HCT116 (cell line): ENCODE results near the gene OR11H6. TPM values are rescaled to one million over a fixed set of nuclear protein-coding genes. Genes with fewer than 3 reads are reported as not detected.

Source experiments
- ATAC-seq: fragments of 200-7000 bp; cut with Tn5 transposase; 2 replicates; pipeline ENCODE4 v1.9.1; 2020; ENCODE audit warnings: mild to moderate bottlenecking, moderate library complexity
- BruUV-seq: library from RNA; stranded (reverse); fragments of 400-500 nt; replicated peaks from 2 replicates; lab custom pipeline; 2021; lab: Mats Ljungman, UMichigan
- CTCF ChIA-PET: fragments of 300-600 bp; sonication (Branson Sonifier 250); formaldehyde crosslinking; loops from one replicate; lab custom pipeline; 2021; ENCODE audit warnings: antibody characterized with exemption; lab: Charles Lee
- POLR2A ChIA-PET: fragments of 300-600, 350-600 bp; sonication (Branson Sonifier 250); formaldehyde crosslinking; loops from one replicate; lab custom pipeline; 2021; ENCODE audit warnings: antibody characterized with exemption; lab: Charles Lee
- RAD21 ChIA-PET, 2 experiments: fragments of 300-600 bp; sonication (Branson Sonifier 250); formaldehyde crosslinking; loops; one replicate each; lab custom pipeline; 2023; ENCODE audit warnings: low total read pairs in 2 of 2; ENCODE audit not compliant: uncharacterized antibody in 2 of 2, unreplicated experiment in 2 of 2, low non-redundant PET in 1 of 2; lab: Charles Lee
- DNase-seq: peaks from one replicate; pipeline ENCODE4 v3.0.0-alpha.2; 2010; ENCODE audit warnings: low read depth, low spot score
- H2AFZ ChIP-seq: fragments of 200-600 bp; shearing (Covaris generic), sonication (generic); 2 replicates; pipeline ENCODE4 v1.6.1; 2017; ENCODE audit warnings: low read depth, mixed run types, mixed read lengths, antibody characterized with exemption, low read length; ENCODE audit not compliant: poor library complexity, severe bottlenecking
- H3K27ac ChIP-seq: 2 replicates; pipeline ENCODE4 v1.5.1; 2012; ENCODE audit warnings: low read depth, low read length
- H3K27me3 ChIP-seq: fragments of 200-600 bp; sonication (generic); 2 replicates; pipeline ENCODE4 v1.6.1; 2016; ENCODE audit warnings: mixed run types, low read length, mixed read lengths; ENCODE audit not compliant: insufficient read depth
- H3K36me3 ChIP-seq, 2 experiments: fragments of 200-500 bp in 1 of 2; fragments of 200-600 bp in 1 of 2; sonication (Bioruptor generic) in 1 of 2; sonication (generic) in 1 of 2; 2 replicates each; pipeline versions ENCODE4 v1.5.1 to v1.6.1; 2014 to 2016; ENCODE audit warnings: low read length in 2 of 2, inconsistent platforms in 1 of 2, mixed read lengths in 1 of 2, mixed run types in 1 of 2; ENCODE audit not compliant: insufficient read depth in 2 of 2, control insufficient read depth in 1 of 2
- H3K4me1 ChIP-seq, 2 experiments: fragments of 200-600 bp in 1 of 2; sonication (generic) in 1 of 2; 2 replicates each; pipeline versions ENCODE4 v1.5.1 to v1.6.1; 2012 to 2017; ENCODE audit warnings: low read length in 2 of 2, inconsistent platforms in 1 of 2, mild to moderate bottlenecking in 1 of 2, mixed read lengths in 1 of 2, mixed run types in 1 of 2, moderate library complexity in 1 of 2; ENCODE audit not compliant: insufficient read depth in 2 of 2, control insufficient read depth in 1 of 2
- H3K4me2 ChIP-seq: fragments of 200-600 bp; sonication (generic); 2 replicates; pipeline ENCODE4 v1.6.1; 2017; ENCODE audit warnings: mixed run types, low read length, mixed read lengths
- H3K4me3 ChIP-seq, 2 experiments: fragments of 200-600 bp in 1 of 2; sonication (generic) in 1 of 2; replicated peaks in 1 of 2; 2 replicates each; pipeline ENCODE4 v1.5.1; 2011 to 2016; ENCODE audit warnings: low read length in 2 of 2, control low read depth in 1 of 2, low read depth in 1 of 2, mild to moderate bottlenecking in 1 of 2, mixed read lengths in 1 of 2, mixed run types in 1 of 2
- H3K79me2 ChIP-seq: fragments of 200-600 bp; sonication (generic); 2 replicates; pipeline ENCODE4 v1.6.1; 2017; ENCODE audit warnings: mild to moderate bottlenecking, mixed run types, low read length, moderate library complexity, mixed read lengths; ENCODE audit not compliant: insufficient read depth
- H3K9ac ChIP-seq: fragments of 200-600 bp; sonication (generic); 2 replicates; pipeline ENCODE4 v1.6.1; 2016; ENCODE audit warnings: low read length, mixed read lengths
- H3K9me2 ChIP-seq: fragments of 200-600 bp; sonication (generic), shearing (Covaris generic); 2 replicates; pipeline ENCODE4 v1.6.1; 2017; ENCODE audit warnings: mixed run types, mild to moderate bottlenecking, moderate library complexity; ENCODE audit not compliant: insufficient read depth
- H3K9me3 ChIP-seq, 2 experiments: fragments of 200-500 bp in 1 of 2; fragments of 200-600 bp in 1 of 2; sonication (Bioruptor generic) in 1 of 2; sonication (generic) in 1 of 2; 2 replicates each; pipeline ENCODE4 v1.6.1; 2014 to 2017; ENCODE audit warnings: low read length in 2 of 2, mixed read lengths in 2 of 2, inconsistent platforms in 1 of 2, low read depth in 1 of 2, mild to moderate bottlenecking in 1 of 2, mixed run types in 1 of 2, moderate library complexity in 1 of 2; ENCODE audit not compliant: control insufficient read depth in 1 of 2, insufficient read depth in 1 of 2
- H4K20me1 ChIP-seq: fragments of 200-600 bp; sonication (generic), shearing (Covaris generic); 2 replicates; pipeline ENCODE4 v1.6.1; 2017; ENCODE audit warnings: mixed run types, mild to moderate bottlenecking, moderate library complexity; ENCODE audit not compliant: insufficient read depth
- ATF3 ChIP-seq: IDR thresholded peaks from 2 replicates; pipeline ENCODE4 v1.6.1; 2012
- CBX3 ChIP-seq: IDR thresholded peaks from 2 replicates; pipeline ENCODE4 v1.6.1; 2012; ENCODE audit warnings: low read depth
- CTCF ChIP-seq, 3 experiments: fragments of 200-600 bp in 1 of 3; sonication (generic) in 1 of 3; IDR thresholded peaks in 2 of 3; conservative IDR thresholded peaks in 1 of 3; 2 replicates each; pipeline ENCODE4 v1.5.1; 2012 to 2017; ENCODE audit warnings: low read depth in 2 of 3, low read length in 2 of 3, antibody characterized with exemption in 1 of 3, borderline replicate concordance in 1 of 3, control low read depth in 1 of 3, mild to moderate bottlenecking in 1 of 3, mixed read lengths in 1 of 3, mixed run types in 1 of 3, moderate library complexity in 1 of 3; ENCODE audit not compliant: insufficient read depth in 1 of 3
- EGR1 ChIP-seq: IDR thresholded peaks from 2 replicates; pipeline ENCODE4 v1.6.1; 2012; ENCODE audit warnings: low read depth
- ELF1 ChIP-seq: IDR thresholded peaks from 2 replicates; pipeline ENCODE4 v1.6.1; 2012; ENCODE audit warnings: low read depth, borderline replicate concordance
- EZH2phosphoT487 ChIP-seq: fragments of 200-600 bp; IDR thresholded peaks from 2 replicates; pipeline ENCODE4 v1.6.1; 2018; ENCODE audit warnings: antibody characterized with exemption, borderline replicate concordance
- JUND ChIP-seq: IDR thresholded peaks from 2 replicates; pipeline ENCODE4 v1.6.1; 2012
- RAD21 ChIP-seq: IDR thresholded peaks from 2 replicates; pipeline ENCODE4 v1.6.1; 2012; ENCODE audit warnings: low read depth, mild to moderate bottlenecking
- SIN3A ChIP-seq: IDR thresholded peaks from 2 replicates; pipeline ENCODE4 v1.6.1; 2012; ENCODE audit warnings: low read depth
- TCF7L2 ChIP-seq: IDR thresholded peaks from 2 replicates; pipeline ENCODE4 v1.7.0; 2011; ENCODE audit warnings: borderline replicate concordance, inconsistent platforms; ENCODE audit not compliant: insufficient read depth, insufficient read length; ENCODE audit errors: extremely low read depth
- YY1 ChIP-seq: IDR thresholded peaks from 2 replicates; pipeline ENCODE4 v1.6.1; 2011; ENCODE audit warnings: low read length, low read depth, moderate library complexity, mild to moderate bottlenecking; ENCODE audit not compliant: insufficient replicate concordance; ENCODE audit errors: extremely low read depth
- ZBTB33 ChIP-seq: IDR thresholded peaks from 2 replicates; pipeline ENCODE4 v1.6.1; 2011; ENCODE audit warnings: mild to moderate bottlenecking, low read length, moderate library complexity; ENCODE audit not compliant: insufficient replicate concordance; ENCODE audit errors: extremely low read depth
- ZFX ChIP-seq: fragments of 450-650 bp; IDR thresholded peaks from 2 replicates; pipeline ENCODE4 v1.6.1; 2017
- intact Hi-C: fragments of 100-400 bp; cut with micrococcal nuclease; formaldehyde crosslinking; loops from 2 replicates; pipeline ENCODE4 v1.10.0; 2022
- total RNA-seq: library from RNA; stranded (reverse); gene quantifications from one replicate; pipeline ENCODE4 v1.2.1, GENCODE V29; 2021; ENCODE audit not compliant: unreplicated experiment
- TF ChIP-seq, protein P1 (sequence below): IDR thresholded peaks from 2 replicates; pipeline ENCODE4 v1.6.1; 2012

The OR11H6 gene
- total RNA-seq, 1 experiment from 2014 or later = not detected

DNA sequence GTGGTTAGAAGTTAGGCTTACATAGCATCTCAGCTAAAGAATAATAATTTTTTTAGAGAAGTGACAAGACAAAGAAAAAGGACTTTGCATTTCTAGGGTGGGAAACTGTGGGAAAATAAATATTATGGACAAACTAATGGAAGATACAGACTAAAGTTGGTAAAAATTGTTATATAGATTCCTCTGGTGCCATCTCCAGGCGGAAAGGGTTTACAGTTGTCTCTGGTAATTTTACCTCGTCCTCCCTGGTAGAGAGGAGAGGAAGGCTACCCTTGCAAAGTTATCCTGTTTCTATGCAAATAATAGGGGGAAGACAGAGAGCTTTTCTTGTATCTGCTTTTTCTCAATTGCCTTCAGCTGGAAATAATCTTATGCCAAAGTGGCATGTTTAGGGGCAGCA lies 27.6 kb upstream of the OR11H6 start:
- CTCF ChIA-PET = no interaction called here
- Histone ChIP-seq H3K9me2 (no peaks in the 10 kb centered on the region), H3K9me3 (no peaks in the 10 kb centered on the region), H3K4me1 (no peaks in the 10 kb centered on the region), H2AFZ (no peak overlapping the region), H3K36me3 (no peaks in the 10 kb centered on the region), H3K27ac (no peak overlapping the region)
- intact Hi-C loops = no loop called here
- no TSS peak for BruUV-seq
- POLR2A ChIA-PET = no interaction called here
- TF ChIP-seq JUND (no peak), RAD21 (no peak), EZH2phosphoT487 (no peak), SIN3A (no peak), EGR1 (no peak), ZFX (no peak), CTCF (IDR thresholded peaks at IDR 0.05 in 2 of 3, conservative IDR thresholded peaks at IDR 0.05 in 1 of 3; ENCODE audit: borderline replicate concordance in 1 of 3, insufficient read depth in 1 of 3, low read depth in 2 of 3, low read length in 2 of 3) (peak in 2 of 3 experiments; percentile 22 to 32; a peak in 3 of 6 replicates)
- TF ChIP-seq, protein P1, sequence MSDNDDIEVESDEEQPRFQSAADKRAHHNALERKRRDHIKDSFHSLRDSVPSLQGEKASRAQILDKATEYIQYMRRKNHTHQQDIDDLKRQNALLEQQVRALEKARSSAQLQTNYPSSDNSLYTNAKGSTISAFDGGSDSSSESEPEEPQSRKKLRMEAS = no peak
- TF ChIP-seq, all 23 proteins: peak for 1
- Histone ChIP-seq H4K20me1 (no peaks in the 10 kb centered on the region), H3K4me3 (no peak overlapping the region), H3K79me2 (no peaks in the 10 kb centered on the region), H3K4me2 (no peak overlapping the region), H3K9ac (no peak overlapping the region), H3K27me3 (peaks cover 13% of the 10 kb centered on the region; the same call in 1 of the 2 replicates)
- RAD21 ChIA-PET = no interaction called here
- no peak for DNase-seq
- no peak for ATAC-seq

DNA sequence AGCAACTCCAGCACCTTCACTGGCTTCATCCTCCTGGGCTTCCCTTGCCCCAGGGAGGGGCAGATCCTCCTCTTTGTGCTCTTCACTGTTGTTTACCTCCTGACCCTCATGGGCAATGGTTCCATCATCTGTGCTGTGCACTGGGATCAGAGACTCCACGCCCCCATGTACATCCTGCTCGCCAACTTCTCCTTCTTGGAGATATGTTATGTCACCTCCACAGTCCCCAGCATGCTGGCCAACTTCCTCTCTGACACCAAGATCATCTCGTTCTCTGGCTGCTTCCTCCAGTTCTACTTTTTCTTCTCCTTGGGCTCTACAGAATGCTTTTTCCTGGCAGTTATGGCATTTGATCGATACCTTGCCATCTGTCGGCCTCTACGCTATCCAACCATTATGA lies 26.1 kb upstream of the OR11H6 start:
- H4K20me1 ChIP-seq = no peaks in the 10 kb centered on the region
- POLR2A ChIA-PET = no interaction called here
- no peak overlapping the region for H3K27ac ChIP-seq
- RAD21 ChIA-PET = no interaction called here
- TF ChIP-seq TCF7L2 = no peak
- TF ChIP-seq ATF3 = no peak
- no peak for TF ChIP-seq ZBTB33
- no peak for TF ChIP-seq CBX3
- TF ChIP-seq YY1 = no peak
- TF ChIP-seq EZH2phosphoT487 = no peak
- no peak for TF ChIP-seq ELF1
- BruUV-seq = no TSS peak
- no peak for DNase-seq
- H3K9me3 ChIP-seq = no peaks in the 10 kb centered on the region
- H3K36me3 ChIP-seq = no peaks in the 10 kb centered on the region
- H3K4me3 ChIP-seq = no peak overlapping the region
- H2AFZ ChIP-seq = no peak overlapping the region
- H3K27me3 ChIP-seq = peaks cover 4% of the 10 kb centered on the region; the same call in 1 of the 2 replicates
- no peak overlapping the region for H3K4me2 ChIP-seq
- no peaks in the 10 kb centered on the region for H3K4me1 ChIP-seq
- H3K9ac ChIP-seq = no peak overlapping the region
- H3K79me2 ChIP-seq = no peaks in the 10 kb centered on the region
- CTCF ChIA-PET = no interaction called here
- intact Hi-C loops = no loop called here
- no peak for ATAC-seq
- H3K9me2 ChIP-seq = no peaks in the 10 kb centered on the region
